ENCODE data around the gene ARHGEF35.
"Not testable (repeated sequence)": the region's sequence is repeated elsewhere in the genome, so short reads cannot be mapped to it uniquely, and the experiment has no call there.

ARHGEF35 gene

GRCh38 chr7:144195212-144195872 lies at the start of gene ARHGEF35:
ARHGEF35 (minus strand) TSS chr7:144195833; CDS start chr7:144188383, 7,450 bp downstream.
- not testable (repeated sequence) for H3K27me3 ChIP-seq (ENCODE audit: insufficient read depth, low read length); H3K36me3 ChIP-seq (ENCODE audit: insufficient read depth, low read length); H3K4me3 ChIP-seq (ENCODE audit: low read length)

GRCh38 chr7:144245372-144245771 lies 49.7 kb upstream of the ARHGEF35 start:
- not testable (repeated sequence) for H3K9me3 ChIP-seq (ENCODE audit: low read length); H3K4me1 ChIP-seq (ENCODE audit: insufficient read depth, low read length); H3K27me3 ChIP-seq (ENCODE audit: insufficient read depth, low read length); H3K4me3 ChIP-seq (ENCODE audit: low read length); H3K36me3 ChIP-seq (ENCODE audit: insufficient read depth, low read length); H2AFZ ChIP-seq (ENCODE audit: low read depth, low read length)

More at GRCh38 chr7:144195212-144195872, at the start of gene ARHGEF35:
- not testable (repeated sequence) for H3K9me3 ChIP-seq (ENCODE audit: low read length); H2AFZ ChIP-seq (ENCODE audit: low read depth, low read length); H3K4me1 ChIP-seq (ENCODE audit: insufficient read depth, low read length)

- not testable (repeated sequence) for H3K27me3 ChIP-seq (ENCODE audit: insufficient read depth, low read length); H3K4me3 ChIP-seq (ENCODE audit: low read length); H3K9me3 ChIP-seq (ENCODE audit: low read length); H2AFZ ChIP-seq (ENCODE audit: low read depth, low read length); H3K36me3 ChIP-seq (ENCODE audit: insufficient read depth, low read length); H3K4me1 ChIP-seq (ENCODE audit: insufficient read depth, low read length)
These were observed 43.7 kb upstream of the ARHGEF35 start, which contains the start of gene OR2A42 for GRCh38 chr7:144239365-144239764. OR2A42 (minus strand) TSS chr7:144239605; CDS start chr7:144232843, 6,762 bp downstream.

GRCh38 chr7:144238530-144239082 lies 43.0 kb upstream of the ARHGEF35 start:
- not testable (repeated sequence) for H3K9me3 ChIP-seq (ENCODE audit: low read length); H2AFZ ChIP-seq (ENCODE audit: low read depth, low read length); H3K27me3 ChIP-seq (ENCODE audit: insufficient read depth, low read length); H3K36me3 ChIP-seq (ENCODE audit: insufficient read depth, low read length); H3K4me3 ChIP-seq (ENCODE audit: low read length); H3K4me1 ChIP-seq (ENCODE audit: insufficient read depth, low read length)

GRCh38 chr7:144233039-144233438 lies 37.4 kb upstream of the ARHGEF35 start:
- not testable (repeated sequence) for H3K36me3 ChIP-seq (ENCODE audit: insufficient read depth, low read length); H2AFZ ChIP-seq (ENCODE audit: low read depth, low read length); H3K4me3 ChIP-seq (ENCODE audit: low read length); H3K4me1 ChIP-seq (ENCODE audit: insufficient read depth, low read length); H3K27me3 ChIP-seq (ENCODE audit: insufficient read depth, low read length); H3K9me3 ChIP-seq (ENCODE audit: low read length)

GRCh38 chr7:144231027-144231426 lies 35.4 kb upstream of the ARHGEF35 start:
- not testable (repeated sequence) for H2AFZ ChIP-seq (ENCODE audit: low read depth, low read length); H3K36me3 ChIP-seq (ENCODE audit: insufficient read depth, low read length); H3K4me3 ChIP-seq (ENCODE audit: low read length); H3K9me3 ChIP-seq (ENCODE audit: low read length); H3K27me3 ChIP-seq (ENCODE audit: insufficient read depth, low read length); H3K4me1 ChIP-seq (ENCODE audit: insufficient read depth, low read length)

GRCh38 chr7:144228810-144229209 lies 33.2 kb upstream of the ARHGEF35 start:
- not testable (repeated sequence) for H3K4me1 ChIP-seq (ENCODE audit: insufficient read depth, low read length); H3K4me3 ChIP-seq (ENCODE audit: low read length); H3K36me3 ChIP-seq (ENCODE audit: insufficient read depth, low read length); H3K27me3 ChIP-seq (ENCODE audit: insufficient read depth, low read length); H3K9me3 ChIP-seq (ENCODE audit: low read length); H2AFZ ChIP-seq (ENCODE audit: low read depth, low read length)

GRCh38 chr7:144226866-144227265 lies 31.2 kb upstream of the ARHGEF35 start:
- H3K9me3 ChIP-seq (ENCODE audit: low read length); H3K4me1 ChIP-seq (ENCODE audit: insufficient read depth, low read length); H3K4me3 ChIP-seq (ENCODE audit: low read length); H3K27me3 ChIP-seq (ENCODE audit: insufficient read depth, low read length); H2AFZ ChIP-seq (ENCODE audit: low read depth, low read length); H3K36me3 ChIP-seq (ENCODE audit: insufficient read depth, low read length): not testable (repeated sequence)

GRCh38 chr7:144223675-144224074 lies 28.0 kb upstream of the ARHGEF35 start:
- not testable (repeated sequence) for H2AFZ ChIP-seq (ENCODE audit: low read depth, low read length); H3K9me3 ChIP-seq (ENCODE audit: low read length); H3K27me3 ChIP-seq (ENCODE audit: insufficient read depth, low read length); H3K4me1 ChIP-seq (ENCODE audit: insufficient read depth, low read length); H3K4me3 ChIP-seq (ENCODE audit: low read length); H3K36me3 ChIP-seq (ENCODE audit: insufficient read depth, low read length)

- not testable (repeated sequence) for H3K4me1 ChIP-seq (ENCODE audit: insufficient read depth, low read length); H3K36me3 ChIP-seq (ENCODE audit: insufficient read depth, low read length); H3K27me3 ChIP-seq (ENCODE audit: insufficient read depth, low read length); H2AFZ ChIP-seq (ENCODE audit: low read depth, low read length); H3K4me3 ChIP-seq (ENCODE audit: low read length); H3K9me3 ChIP-seq (ENCODE audit: low read length)
These were observed 24.9 kb upstream of the ARHGEF35 start for GRCh38 chr7:144220531-144220930.

GRCh38 chr7:144219149-144219548 lies 23.5 kb upstream of the ARHGEF35 start:
- not testable (repeated sequence) for H3K9me3 ChIP-seq (ENCODE audit: low read length); H3K36me3 ChIP-seq (ENCODE audit: insufficient read depth, low read length); H3K27me3 ChIP-seq (ENCODE audit: insufficient read depth, low read length); H3K4me1 ChIP-seq (ENCODE audit: insufficient read depth, low read length); H2AFZ ChIP-seq (ENCODE audit: low read depth, low read length); H3K4me3 ChIP-seq (ENCODE audit: low read length)

GRCh38 chr7:144218581-144218980 lies 22.9 kb upstream of the ARHGEF35 start:
- H3K27me3 ChIP-seq (ENCODE audit: insufficient read depth, low read length); H2AFZ ChIP-seq (ENCODE audit: low read depth, low read length); H3K9me3 ChIP-seq (ENCODE audit: low read length); H3K36me3 ChIP-seq (ENCODE audit: insufficient read depth, low read length); H3K4me3 ChIP-seq (ENCODE audit: low read length); H3K4me1 ChIP-seq (ENCODE audit: insufficient read depth, low read length): not testable (repeated sequence)

- H3K4me3 ChIP-seq (ENCODE audit: low read length); H3K9me3 ChIP-seq (ENCODE audit: low read length); H3K36me3 ChIP-seq (ENCODE audit: insufficient read depth, low read length); H3K4me1 ChIP-seq (ENCODE audit: insufficient read depth, low read length); H3K27me3 ChIP-seq (ENCODE audit: insufficient read depth, low read length); H2AFZ ChIP-seq (ENCODE audit: low read depth, low read length): not testable (repeated sequence)
These were observed 21.6 kb upstream of the ARHGEF35 start for GRCh38 chr7:144217200-144217599.

- H2AFZ ChIP-seq (ENCODE audit: low read depth, low read length); H3K9me3 ChIP-seq (ENCODE audit: low read length); H3K27me3 ChIP-seq (ENCODE audit: insufficient read depth, low read length); H3K4me3 ChIP-seq (ENCODE audit: low read length); H3K36me3 ChIP-seq (ENCODE audit: insufficient read depth, low read length); H3K4me1 ChIP-seq (ENCODE audit: insufficient read depth, low read length): not testable (repeated sequence)
These were observed 9.7 kb upstream of the ARHGEF35 start for GRCh38 chr7:144205306-144205705.

Data from neuron (in vitro differentiated cells).